BJ (cell line): ENCODE data around the gene CYYR1. TPM values are rescaled to one million over a fixed set of nuclear protein-coding genes. Genes with fewer than 3 reads are reported as not detected.

Experiments
- CTCF ChIA-PET: fragments of 350-600 bp; formaldehyde crosslinking; extraction: SDS; loops from one replicate; lab custom pipeline; 2021; ENCODE audit warnings: antibody characterized with exemption, inconsistent platforms; lab: Yijun Ruan, JAX
- POLR2A ChIA-PET: fragments of 300-600 bp; sonication (Branson Sonifier 250); formaldehyde crosslinking; extraction: SDS; loops from one replicate; lab custom pipeline; 2021; ENCODE audit warnings: antibody characterized with exemption; lab: Charles Lee
- DNase-seq: peaks from one replicate; pipeline ENCODE4 v3.0.0-alpha.2; 2011; ENCODE audit warnings: low read depth
- H3K27me3 ChIP-seq: 2 replicates; pipeline ENCODE4 v1.6.0; 2011; ENCODE audit warnings: low read length; ENCODE audit not compliant: control insufficient read depth, insufficient read depth
- H3K36me3 ChIP-seq: 2 replicates; pipeline ENCODE4 v1.5.1; 2011; ENCODE audit warnings: low read length; ENCODE audit not compliant: control insufficient read depth, insufficient read depth
- H3K4me3 ChIP-seq: 2 replicates; pipeline ENCODE4 v1.5.1; 2011; ENCODE audit warnings: low read depth, mild to moderate bottlenecking, control low read depth, low read length
- CTCF ChIP-seq: IDR thresholded peaks from 2 replicates; pipeline ENCODE4 v1.5.1; 2011; ENCODE audit warnings: low read depth, mild to moderate bottlenecking, control low read depth, inconsistent platforms, low read length, moderate library complexity; ENCODE audit not compliant: insufficient read depth
- polyA plus RNA-seq: library from polyadenylated mRNA; depleted of rRNA; stranded (reverse); fragments of >200 nt; gene quantifications from 2 replicates; pipeline ENCODE4 v1.2.3, GENCODE V29; 2011

The CYYR1 gene
- polyA plus RNA-seq, 1 experiment, result not detected

- DNase-seq, result no peak
- H3K27me3 ChIP-seq, result no peaks in the 10 kb centered on the region
- TF ChIP-seq CTCF, result no peak
- POLR2A ChIA-PET, result no interaction called here
- H3K36me3 ChIP-seq, result no peaks in the 10 kb centered on the region
- H3K4me3 ChIP-seq, result no peak overlapping the region
- CTCF ChIA-PET, result no interaction called here
Observed at GRCh38 chr21:26557106-26557505, 16.0 kb downstream of the CYYR1 start.

- CTCF ChIA-PET, result no interaction called here
Observed at GRCh38 chr21:26555540-26556146, 17.4 kb downstream of the CYYR1 start.

GRCh38 chr21:26554365-26554764 is 18.7 kb downstream of the CYYR1 start:
- no peaks in the 10 kb centered on the region for H3K36me3 ChIP-seq
- H3K4me3 ChIP-seq, result no peak overlapping the region
- CTCF ChIA-PET, result no interaction called here
- H3K27me3 ChIP-seq, result no peaks in the 10 kb centered on the region
- POLR2A ChIA-PET, result no interaction called here
- no peak for TF ChIP-seq CTCF
- no peak for DNase-seq

More at GRCh38 chr21:26555540-26556146, 17.4 kb downstream of the CYYR1 start:
- no peak for DNase-seq
- no peak for TF ChIP-seq CTCF
- Histone ChIP-seq H3K36me3 (no peaks in the 10 kb centered on the region), H3K27me3 (no peaks in the 10 kb centered on the region), H3K4me3 (no peak overlapping the region)
- POLR2A ChIA-PET, result no interaction called here

GRCh38 chr21:26553898-26554297 is 19.2 kb downstream of the CYYR1 start:
- H3K4me3 ChIP-seq, result no peak overlapping the region
- DNase-seq, result no peak
- ChIA-PET CTCF (interaction anchor here (0.9 to 1.0 kb wide), 2 partner anchors 10 to 14 kb away, joined by 3 read pairs; no protein-coding TSS in a partner anchor), POLR2A (no interaction called here)
- no peak for TF ChIP-seq CTCF
- H3K36me3 ChIP-seq, result no peaks in the 10 kb centered on the region
- H3K27me3 ChIP-seq, result no peaks in the 10 kb centered on the region

- CTCF ChIA-PET, result no interaction called here
- no peaks in the 10 kb centered on the region for H3K36me3 ChIP-seq
- H3K4me3 ChIP-seq, result no peak overlapping the region
- POLR2A ChIA-PET, result no interaction called here
- TF ChIP-seq CTCF, result no peak
- DNase-seq, result no peak
- H3K27me3 ChIP-seq, result no peaks in the 10 kb centered on the region
Observed at GRCh38 chr21:26550326-26550725, 22.8 kb downstream of the CYYR1 start.
